ENCODE measurements around the gene OGFR. TPM values are rescaled to one million over a fixed set of nuclear protein-coding genes. Genes with fewer than 3 reads are reported as not detected.

The OGFR gene
- polyA plus RNA-seq, 1 donor from 2014 or later = 79.6 TPM

Other genes with a start within 250 kb of the OGFR start
- gene SLCO4A1, start 162.3 kb upstream of the OGFR start, polyA plus RNA-seq = 3.4 TPM
- not detected for gene NTSR1, start 96.0 kb upstream of the OGFR start, polyA plus RNA-seq
- gene MRGBP, start 8.4 kb upstream of the OGFR start, polyA plus RNA-seq = 8.3 TPM
- 11.9 TPM for gene COL9A3, start 12.2 kb downstream of the OGFR start, polyA plus RNA-seq
- gene TCFL5, start 57.0 kb downstream of the OGFR start, polyA plus RNA-seq = 1.2 TPM
- 42.8 TPM for gene DIDO1, start 121.7 kb downstream of the OGFR start, polyA plus RNA-seq
- 12.1 TPM for gene GID8, start 133.3 kb downstream of the OGFR start, polyA plus RNA-seq
- gene SLC17A9, start 147.9 kb downstream of the OGFR start, polyA plus RNA-seq = 4.1 TPM
- gene BHLHE23, start 202.1 kb downstream of the OGFR start, polyA plus RNA-seq = not detected

Measured in IgD-negative memory B cell (primary cell).